DMS153 treated with DMSO at 0.1 percent for 48 hours (cell line): ENCODE results near the gene GMPS.

ENCODE experiments used
- DNase-seq: peaks from one replicate; lab custom pipeline; 2025; ENCODE audit not compliant: unreplicated experiment; lab: John Stamatoyannopoulos, UW

The GMPS gene

GRCh38 chr3:155991847-155992246 is 121.4 kb downstream of the GMPS start:
- DNase-seq = no peak
